Smooth muscle cell (in vitro differentiated cells): ENCODE data around the gene SDHA. TPM values are rescaled to one million over a fixed set of nuclear protein-coding genes. Genes with fewer than 3 reads are reported as not detected.

Experiments
- DNase-seq: peaks from one replicate; lab custom pipeline; 2025; ENCODE audit not compliant: unreplicated experiment; lab: John Stamatoyannopoulos, UW
- H2AFZ ChIP-seq: fragments of 200-600 bp; sonication (generic); 2 replicates; pipeline ENCODE4 v1.6.0; 2016; ENCODE audit warnings: antibody characterized with exemption, low read depth, mild to moderate bottlenecking
- H3F3A ChIP-seq: fragments of 200-600 bp; sonication (generic); 2 replicates; pipeline ENCODE4 v1.6.0; 2017; ENCODE audit warnings: antibody characterized with exemption, low read depth
- H3K27ac ChIP-seq: fragments of 200-600 bp; sonication (generic); 2 replicates; pipeline ENCODE4 v1.5.1; 2016; ENCODE audit warnings: low read depth, mild to moderate bottlenecking
- H3K27me3 ChIP-seq: fragments of 200-600 bp; sonication (generic); 2 replicates; pipeline ENCODE4 v1.6.1; 2016; ENCODE audit warnings: low read depth, mild to moderate bottlenecking
- H3K36me3 ChIP-seq: fragments of 200-600 bp; sonication (generic); 2 replicates; pipeline ENCODE4 v1.5.1; 2016; ENCODE audit warnings: low read depth
- H3K4me1 ChIP-seq: fragments of 200-600 bp; sonication (generic); 2 replicates; pipeline ENCODE4 v1.5.1; 2016; ENCODE audit warnings: low read depth
- H3K4me2 ChIP-seq: fragments of 200-600 bp; sonication (generic); 2 replicates; pipeline ENCODE4 v1.6.0; 2016; ENCODE audit warnings: mild to moderate bottlenecking
- H3K4me3 ChIP-seq: fragments of 200-600 bp; sonication (generic); 2 replicates; pipeline ENCODE4 v1.5.1; 2016; ENCODE audit warnings: mild to moderate bottlenecking
- H3K79me2 ChIP-seq: fragments of 200-600 bp; sonication (generic); 2 replicates; pipeline ENCODE4 v1.6.0; 2016; ENCODE audit warnings: low read depth, mild to moderate bottlenecking
- H3K9ac ChIP-seq: fragments of 200-600 bp; sonication (generic); 2 replicates; pipeline ENCODE4 v1.6.0; 2016; ENCODE audit warnings: low read depth
- H3K9me3 ChIP-seq: fragments of 200-600 bp; sonication (generic); replicated peaks from 2 replicates; pipeline ENCODE4 v1.5.1; 2016; ENCODE audit warnings: low read depth
- H4K20me1 ChIP-seq: fragments of 200-600 bp; sonication (generic); 2 replicates; pipeline ENCODE4 v1.6.0; 2016; ENCODE audit warnings: low read depth
- WGBS: methylation state at CpG from one replicate; pipeline ENCODE4 v1.1.7; 2016; ENCODE audit warnings: low lambda C conversion rate; 5-methylcytosine and 5-hydroxymethylcytosine counted together
- polyA plus RNA-seq: library from polyadenylated mRNA; unstranded; fragments of >200 nt; fragmentation: Nextera tagmentation; extraction: Ambion mirVana; gene quantifications from 2 replicates; pipeline ENCODE4 v1.2.1, GENCODE V29; 2016
- total RNA-seq: library from RNA; depleted of rRNA; stranded (reverse); fragments of >200 nt; gene quantifications from 2 replicates; pipeline ENCODE4 v1.2.3, GENCODE V29; 2014
- TF ChIP-seq, protein P1 (sequence below): fragments of 200-600 bp; sonication (generic); IDR thresholded peaks from 2 replicates; pipeline ENCODE4 v1.5.1; 2017; ENCODE audit warnings: borderline replicate concordance, mild to moderate bottlenecking, antibody characterized with exemption; ENCODE audit not compliant: insufficient read depth, poor library complexity, severe bottlenecking

Gene SDHA
- total and polyA plus RNA-seq, 2 experiments from 2014 or later: 59.7 to 130 TPM

DNA sequence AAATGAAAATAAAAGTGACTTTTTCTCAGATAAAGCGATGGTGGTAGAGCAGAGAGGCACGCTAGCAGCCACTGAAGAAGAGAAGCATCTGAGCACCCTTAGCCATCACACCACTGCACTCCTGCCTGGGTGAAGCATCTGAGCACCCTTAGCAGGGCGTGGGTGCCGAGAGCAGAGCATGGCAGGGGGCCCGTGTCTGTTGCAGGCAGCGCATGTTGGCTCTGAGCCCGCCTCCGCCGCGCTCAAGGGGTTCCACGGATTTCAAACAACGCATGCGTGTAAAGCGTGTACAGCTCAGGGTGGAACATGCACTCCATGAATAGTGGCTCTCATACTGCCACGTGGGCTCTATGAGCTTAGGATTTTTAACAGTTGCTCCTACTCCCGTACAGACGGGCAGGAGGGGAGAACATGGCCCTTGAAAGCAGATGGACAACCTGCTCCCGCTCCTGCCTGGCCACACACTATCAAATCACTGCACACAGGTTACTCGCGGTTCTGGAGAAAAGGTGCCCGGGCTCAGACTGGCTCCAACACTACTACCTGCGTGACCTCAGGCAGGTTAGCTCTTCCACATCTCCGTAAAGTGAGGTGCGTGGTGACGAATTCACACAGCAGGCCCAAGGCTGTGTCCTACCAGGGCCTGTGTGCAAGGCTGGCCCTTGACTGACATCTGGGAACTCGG, 14.7 kb upstream of the SDHA start:
- Histone ChIP-seq H3K4me2 (no peak overlapping the region), H3K27ac (no peak overlapping the region), H3F3A (no peaks in the 10 kb centered on the region), H3K4me3 (no peak overlapping the region), H3K27me3 (no peaks in the 10 kb centered on the region), H4K20me1 (peaks cover 73% of the 10 kb centered on the region), H3K36me3 (no peaks in the 10 kb centered on the region), H2AFZ (no peak overlapping the region), H3K79me2 (peaks cover 7% of the 10 kb centered on the region), H3K9me3 (no peaks in the 10 kb centered on the region), H3K9ac (no peak overlapping the region), H3K4me1 (no peaks in the 10 kb centered on the region)
- DNase-seq: no peak
- 98% methylated on average over 26 of the region's 26 CpGs for WGBS
- TF ChIP-seq, protein P1, sequence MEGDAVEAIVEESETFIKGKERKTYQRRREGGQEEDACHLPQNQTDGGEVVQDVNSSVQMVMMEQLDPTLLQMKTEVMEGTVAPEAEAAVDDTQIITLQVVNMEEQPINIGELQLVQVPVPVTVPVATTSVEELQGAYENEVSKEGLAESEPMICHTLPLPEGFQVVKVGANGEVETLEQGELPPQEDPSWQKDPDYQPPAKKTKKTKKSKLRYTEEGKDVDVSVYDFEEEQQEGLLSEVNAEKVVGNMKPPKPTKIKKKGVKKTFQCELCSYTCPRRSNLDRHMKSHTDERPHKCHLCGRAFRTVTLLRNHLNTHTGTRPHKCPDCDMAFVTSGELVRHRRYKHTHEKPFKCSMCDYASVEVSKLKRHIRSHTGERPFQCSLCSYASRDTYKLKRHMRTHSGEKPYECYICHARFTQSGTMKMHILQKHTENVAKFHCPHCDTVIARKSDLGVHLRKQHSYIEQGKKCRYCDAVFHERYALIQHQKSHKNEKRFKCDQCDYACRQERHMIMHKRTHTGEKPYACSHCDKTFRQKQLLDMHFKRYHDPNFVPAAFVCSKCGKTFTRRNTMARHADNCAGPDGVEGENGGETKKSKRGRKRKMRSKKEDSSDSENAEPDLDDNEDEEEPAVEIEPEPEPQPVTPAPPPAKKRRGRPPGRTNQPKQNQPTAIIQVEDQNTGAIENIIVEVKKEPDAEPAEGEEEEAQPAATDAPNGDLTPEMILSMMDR: no peak

DNA sequence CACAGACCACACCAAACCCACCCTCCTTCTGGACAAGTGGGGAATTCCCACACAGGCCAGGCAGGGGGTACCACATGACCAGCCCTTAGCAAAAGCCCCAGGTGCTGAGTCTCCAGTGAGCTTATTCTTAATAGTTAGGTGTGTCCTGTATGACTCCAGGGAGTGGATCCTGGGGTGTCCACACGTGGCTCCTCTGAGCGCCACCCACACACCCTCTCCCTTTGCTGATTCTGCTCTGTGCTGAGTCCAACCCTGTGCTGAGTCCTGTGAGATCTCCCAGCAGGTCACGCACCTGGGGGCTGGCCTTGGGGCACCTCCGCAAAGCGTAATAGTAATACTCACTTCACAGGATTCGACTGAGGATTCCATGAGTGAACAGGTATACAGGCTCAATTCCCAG, 14.1 kb upstream of the SDHA start:
- Histone ChIP-seq H3K9me3 (no peaks in the 10 kb centered on the region), H3K4me2 (no peak overlapping the region), H4K20me1 (peaks cover 79% of the 10 kb centered on the region), H3K79me2 (peaks cover 12% of the 10 kb centered on the region), H3K27ac (no peak overlapping the region), H2AFZ (no peak overlapping the region), H3K4me1 (no peaks in the 10 kb centered on the region), H3K4me3 (no peak overlapping the region), H3K27me3 (no peaks in the 10 kb centered on the region), H3F3A (no peaks in the 10 kb centered on the region), H3K36me3 (no peaks in the 10 kb centered on the region), H3K9ac (no peak overlapping the region)
- WGBS: over 99% methylated on average over 6 of the region's 6 CpGs
- no peak for DNase-seq
- TF ChIP-seq, protein P1: no peak

DNA sequence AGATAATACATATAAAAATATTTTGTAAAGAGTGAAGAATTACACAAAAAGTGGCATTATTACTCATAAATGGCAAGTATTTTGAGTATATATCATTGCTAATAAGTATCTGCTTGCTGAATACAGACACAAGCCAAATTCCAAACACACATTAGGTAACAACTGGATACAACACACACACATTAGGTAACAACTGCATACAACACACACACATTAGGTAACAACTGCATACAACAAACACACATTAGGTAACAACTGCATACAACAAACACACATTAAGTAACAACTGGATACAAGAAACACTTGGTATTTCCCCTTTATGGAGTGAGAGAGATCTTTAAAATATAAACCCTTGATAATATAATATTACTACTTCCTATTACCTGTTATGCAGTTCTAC, 13.7 kb upstream of the SDHA start:
- Histone ChIP-seq H3K79me2 (peaks cover 12% of the 10 kb centered on the region), H3K4me2 (no peak overlapping the region), H3K4me3 (no peak overlapping the region), H3F3A (no peaks in the 10 kb centered on the region), H3K9me3 (no peaks in the 10 kb centered on the region), H4K20me1 (peaks cover 76% of the 10 kb centered on the region), H3K4me1 (no peaks in the 10 kb centered on the region), H3K27ac (no peak overlapping the region), H2AFZ (no peak overlapping the region), H3K9ac (no peak overlapping the region), H3K27me3 (no peaks in the 10 kb centered on the region), H3K36me3 (no peaks in the 10 kb centered on the region)
- DNase-seq: no peak
- TF ChIP-seq, protein P1: no peak
